SK-N-MC (cell line): ENCODE data around the gene IFT43.

ENCODE experiments used
- DNase-seq: peaks from one replicate; pipeline ENCODE4 v3.0.0-alpha.2; 2011; ENCODE audit warnings: low read depth, low spot score
- H3K27ac ChIP-seq: fragments of 200-600 bp; sonication (generic); 2 replicates; pipeline ENCODE4 v1.5.1; 2016; ENCODE audit warnings: mixed run types
- H3K36me3 ChIP-seq: fragments of 200-600 bp; sonication (generic); 2 replicates; pipeline ENCODE4 v1.6.1; 2017; ENCODE audit warnings: antibody characterized with exemption, low read length, mixed read lengths; ENCODE audit not compliant: insufficient read depth
- H3K4me3 ChIP-seq: fragments of 200-600 bp; sonication (generic); 2 replicates; pipeline ENCODE4 v1.5.1; 2016
- H3K9ac ChIP-seq: fragments of 200-600 bp; sonication (generic); 2 replicates; pipeline ENCODE4 v1.8.0; 2017; ENCODE audit warnings: mixed run types, mixed read lengths; ENCODE audit not compliant: insufficient read length
- H3K9me3 ChIP-seq: fragments of 200-600 bp; sonication (generic); 2 replicates; pipeline ENCODE4 v1.6.1; 2017; ENCODE audit warnings: low read depth, mild to moderate bottlenecking, antibody characterized with exemption, low read length, moderate library complexity, mixed read lengths
- EZH2 ChIP-seq: fragments of 200-600 bp; sonication (generic); IDR thresholded peaks from one replicate; pipeline ENCODE4 v1.6.1; 2017; ENCODE audit warnings: antibody characterized with exemption
- FOXP2 ChIP-seq: optimal IDR thresholded peaks from 2 replicates; pipeline ENCODE3; 2011; ENCODE audit warnings: mild to moderate bottlenecking, moderate library complexity; ENCODE audit not compliant: insufficient read depth; ENCODE audit errors: extremely low read length, control extremely low read depth
- POLR2AphosphoS5 ChIP-seq: IDR thresholded peaks from 2 replicates; pipeline ENCODE4 v1.6.1; 2012; ENCODE audit warnings: mild to moderate bottlenecking, low read depth, low read length, borderline replicate concordance

The IFT43 gene

DNA sequence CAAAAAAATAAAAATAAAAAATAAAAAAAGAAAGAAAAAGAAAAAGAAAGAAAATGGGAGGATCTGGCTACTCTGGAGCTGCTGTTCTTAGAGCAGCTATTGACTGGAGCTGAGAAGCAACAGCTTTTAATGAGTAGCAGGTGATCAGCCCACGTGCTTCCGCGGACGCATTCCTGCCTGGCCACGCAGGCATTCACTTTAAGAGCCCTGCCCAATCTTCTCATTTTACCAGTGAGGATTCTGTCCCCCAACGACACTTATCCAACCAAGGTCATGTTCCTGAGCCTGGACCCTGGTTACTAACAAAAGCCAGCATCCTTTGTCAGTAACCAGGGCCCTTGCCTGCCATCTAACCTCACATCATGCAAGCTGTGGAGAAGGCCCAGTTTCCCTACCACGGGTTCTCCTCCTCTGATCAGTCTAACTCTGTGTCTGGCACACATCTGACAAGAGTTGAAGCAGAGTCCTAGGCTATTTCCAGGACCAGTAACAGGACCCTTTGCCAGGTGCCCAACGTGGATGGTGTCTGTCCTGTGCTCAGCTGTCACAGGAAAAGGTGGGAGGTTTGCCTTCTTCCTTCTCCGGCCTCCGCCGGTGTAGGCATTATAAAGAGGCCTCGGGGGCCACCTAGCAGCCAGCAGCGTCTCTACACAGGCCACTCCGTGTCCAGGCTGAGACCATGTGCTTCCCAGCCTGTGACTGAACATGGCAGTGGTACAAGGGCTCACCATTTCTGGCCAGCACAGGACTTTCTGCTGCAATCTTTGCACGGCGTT is 105.2 kb downstream of the IFT43 start:
- TF ChIP-seq EZH2, result no peak
- TF ChIP-seq FOXP2, result no peak
- no peak for TF ChIP-seq POLR2AphosphoS5
- H3K4me3 ChIP-seq, result no peak overlapping the region
- no peaks in the 10 kb centered on the region for H3K36me3 ChIP-seq
- no peak overlapping the region for H3K9ac ChIP-seq
- no peak for DNase-seq
- no peak overlapping the region for H3K27ac ChIP-seq
- H3K9me3 ChIP-seq, result no peaks in the 10 kb centered on the region

DNA sequence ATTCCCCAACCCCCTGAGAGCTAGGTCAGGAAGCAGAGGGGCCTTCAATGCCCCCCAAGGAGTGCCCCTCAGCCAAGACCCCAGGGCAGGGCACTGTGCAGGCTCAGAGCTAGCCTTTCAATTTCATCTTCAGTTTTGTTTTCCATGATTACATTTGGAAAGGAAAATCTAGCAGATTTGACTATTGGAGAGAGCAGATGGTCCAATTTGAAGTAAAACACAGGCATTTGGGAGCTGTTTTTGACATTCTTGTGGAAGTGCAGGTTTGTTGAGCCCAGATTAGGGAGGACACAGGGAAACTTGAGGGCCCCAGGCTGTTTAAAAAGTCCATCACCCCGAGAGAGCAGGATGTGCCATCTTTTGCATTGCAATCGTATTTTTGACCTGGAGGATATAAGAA is 107.5 kb downstream of the IFT43 start:
- Histone ChIP-seq H3K36me3 (no peaks in the 10 kb centered on the region), H3K27ac (no peak overlapping the region), H3K9me3 (no peaks in the 10 kb centered on the region), H3K4me3 (no peak overlapping the region), H3K9ac (no peak overlapping the region)
- no peak for DNase-seq
- TF ChIP-seq EZH2 (no peak), POLR2AphosphoS5 (no peak), FOXP2 (no peak)

DNA sequence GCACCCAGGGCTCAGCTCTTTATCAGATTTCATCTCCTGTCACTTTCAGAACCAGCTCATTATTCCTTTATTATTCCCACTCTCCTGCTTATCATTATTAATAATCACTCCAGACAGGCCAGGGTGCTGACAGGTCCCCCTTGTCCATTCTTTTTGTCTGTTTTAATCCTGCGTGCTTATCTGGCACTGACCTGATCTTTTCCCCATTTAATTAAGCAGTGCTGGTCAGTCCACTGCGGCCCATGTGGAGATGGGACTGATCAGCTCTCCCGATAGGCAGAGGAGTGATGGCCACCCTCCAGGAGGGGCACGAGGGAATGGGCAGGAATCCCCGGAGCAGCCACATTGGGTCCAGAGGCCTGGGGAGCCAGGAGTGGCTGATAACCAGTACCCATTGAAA is 110.7 kb downstream of the IFT43 start:
- Histone ChIP-seq H3K27ac (no peak overlapping the region), H3K9ac (no peak overlapping the region), H3K36me3 (no peaks in the 10 kb centered on the region), H3K4me3 (no peak overlapping the region), H3K9me3 (no peaks in the 10 kb centered on the region)
- no peak for DNase-seq
- no peak for TF ChIP-seq EZH2
- no peak for TF ChIP-seq FOXP2
- TF ChIP-seq POLR2AphosphoS5, result no peak

GRCh38 chr14:76097547-76097946 is 112.0 kb downstream of the IFT43 start:
- Histone ChIP-seq H3K9me3 (no peaks in the 10 kb centered on the region), H3K9ac (no peak overlapping the region), H3K27ac (no peak overlapping the region), H3K36me3 (no peaks in the 10 kb centered on the region), H3K4me3 (no peak overlapping the region)
- DNase-seq, result no peak
- TF ChIP-seq FOXP2, result no peak

- H3K36me3 ChIP-seq, result no peaks in the 10 kb centered on the region
- no peak for DNase-seq
Observed at GRCh38 chr14:76098047-76098446, 112.5 kb downstream of the IFT43 start.

DNA sequence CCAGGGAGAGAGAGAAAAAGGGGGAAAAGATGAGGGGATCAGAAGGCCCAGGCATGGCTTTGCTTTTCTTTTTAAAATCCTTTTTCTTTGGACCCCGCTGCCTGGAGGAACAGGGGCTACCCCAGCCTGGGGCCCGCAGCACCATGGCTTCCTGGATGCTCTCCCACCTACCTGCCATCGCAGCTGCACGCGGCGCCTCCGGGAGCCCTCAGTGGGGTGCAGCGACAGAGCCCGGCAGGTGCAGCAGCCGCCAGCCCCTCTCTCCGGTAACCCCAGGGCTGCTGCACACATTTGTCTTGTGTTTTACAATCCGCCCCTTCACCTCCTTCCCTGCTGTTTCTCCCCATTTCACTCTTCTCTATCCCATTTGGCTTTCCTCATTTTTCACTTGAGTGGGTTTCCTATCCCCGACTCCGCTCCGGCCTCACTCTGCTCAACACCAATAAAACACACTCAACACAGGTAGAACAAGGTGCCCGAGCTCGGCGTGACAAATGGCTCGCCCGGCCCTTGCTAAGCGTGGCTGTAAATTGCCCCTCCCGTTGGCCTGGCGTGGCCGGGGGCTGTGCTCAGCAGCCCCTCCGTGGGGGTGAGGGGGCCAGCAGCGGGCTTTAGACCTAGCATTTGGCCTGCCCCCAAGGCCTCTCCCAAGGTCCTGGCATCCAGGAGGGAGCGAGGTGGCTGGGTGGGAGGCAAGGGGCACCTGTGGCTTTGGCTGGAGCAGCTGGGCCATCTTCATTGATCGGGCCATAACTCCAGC is 113.5 kb downstream of the IFT43 start:
- H3K4me3 ChIP-seq, result no peak overlapping the region
- no peaks in the 10 kb centered on the region for H3K9me3 ChIP-seq
- no peak overlapping the region for H3K27ac ChIP-seq
- TF ChIP-seq FOXP2 (no peak), EZH2 (no peak), POLR2AphosphoS5 (no peak)
- DNase-seq, result no peak
- H3K9ac ChIP-seq, result no peak overlapping the region
- no peaks in the 10 kb centered on the region for H3K36me3 ChIP-seq

More at GRCh38 chr14:76098047-76098446, 112.5 kb downstream of the IFT43 start:
- no peak for TF ChIP-seq EZH2
- TF ChIP-seq POLR2AphosphoS5, result no peak
- TF ChIP-seq FOXP2, result no peak
- Histone ChIP-seq H3K9me3 (no peaks in the 10 kb centered on the region), H3K9ac (no peak overlapping the region), H3K27ac (no peak overlapping the region), H3K4me3 (no peak overlapping the region)

DNA sequence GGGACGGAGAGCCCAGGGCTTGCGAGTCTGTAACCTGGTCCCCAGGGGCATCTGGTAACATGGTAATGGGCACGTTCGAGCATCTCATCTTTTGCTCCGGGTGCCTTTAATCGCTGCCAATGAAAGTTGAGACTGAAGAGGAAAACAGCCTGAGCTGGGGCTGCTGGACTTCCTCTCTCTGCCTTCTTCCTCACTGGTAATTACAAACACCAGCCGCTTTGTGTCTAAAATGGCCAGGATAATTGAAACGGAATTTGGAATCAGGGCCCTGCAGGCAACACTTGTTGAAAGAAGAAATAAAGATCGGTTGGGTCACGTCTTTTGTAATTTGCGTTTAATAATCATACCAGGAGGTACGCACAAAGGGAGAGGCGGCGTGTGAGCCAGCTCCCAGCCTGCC is 114.7 kb downstream of the IFT43 start:
- TF ChIP-seq FOXP2, result no peak
- TF ChIP-seq POLR2AphosphoS5, result no peak
- no peak for TF ChIP-seq EZH2
- Histone ChIP-seq H3K36me3 (no peaks in the 10 kb centered on the region), H3K4me3 (no peak overlapping the region), H3K9ac (no peak overlapping the region), H3K27ac (no peak overlapping the region), H3K9me3 (no peaks in the 10 kb centered on the region)
- no peak for DNase-seq

GRCh38 chr14:76101391-76102379 is 116.1 kb downstream of the IFT43 start:
- DNase-seq, result no peak
- no peak overlapping the region for H3K4me3 ChIP-seq
- no peak for TF ChIP-seq FOXP2
- no peak for TF ChIP-seq POLR2AphosphoS5
- no peak for TF ChIP-seq EZH2
- H3K36me3 ChIP-seq, result no peaks in the 10 kb centered on the region
- H3K9me3 ChIP-seq, result no peaks in the 10 kb centered on the region
- H3K9ac ChIP-seq, result no peak overlapping the region
- H3K27ac ChIP-seq, result no peak overlapping the region
